GM12891 (cell line): ENCODE results near the gene PABPN1.

Experiments
- DNase-seq: peaks from one replicate; pipeline ENCODE4 v3.0.0; 2011; ENCODE audit warnings: low spot score; ENCODE audit not compliant: insufficient read length
- FAIRE-seq: peaks from 2 replicates; lab custom pipeline; 2011; peaks lifted over from hg19 to GRCh38; lab: Jason Lieb, UNC
- PAX5 ChIP-seq: IDR thresholded peaks from 2 replicates; pipeline ENCODE4 v1.6.1; 2011; ENCODE audit warnings: low read length, moderate library complexity, mild to moderate bottlenecking; ENCODE audit not compliant: insufficient read depth, severe bottlenecking
- POLR2A ChIP-seq: IDR thresholded peaks from 2 replicates; pipeline ENCODE4 v1.6.1; 2011; ENCODE audit warnings: low read depth, low read length, control low read depth
- POLR2AphosphoS5 ChIP-seq: IDR thresholded peaks from 2 replicates; pipeline ENCODE4 v1.6.1; 2011; ENCODE audit warnings: low read depth, low read length, control low read depth
- POU2F2 ChIP-seq: IDR thresholded peaks from 2 replicates; pipeline ENCODE4 v1.6.1; 2011; ENCODE audit warnings: low read depth, mild to moderate bottlenecking, control low read depth, low read length, moderate library complexity
- SPI1 ChIP-seq: IDR thresholded peaks from 2 replicates; pipeline ENCODE4 v1.6.1; 2011; ENCODE audit warnings: low read depth, low read length, control low read depth
- TAF1 ChIP-seq: IDR thresholded peaks from 2 replicates; pipeline ENCODE4 v1.6.1; 2011; ENCODE audit warnings: low read depth, low read length, control low read depth

The PABPN1 gene

GRCh38 chr14:23365732-23366425, 44.6 kb downstream of the PABPN1 start:
- DNase-seq (no peak), FAIRE-seq (no peak)
- TF ChIP-seq PAX5 (no peak), POU2F2 (no peak), SPI1 (no peak), POLR2A (no peak), TAF1 (no peak), POLR2AphosphoS5 (no peak)

GRCh38 chr14:23366426-23366921, 45.2 kb downstream of the PABPN1 start:
- no peak for TF ChIP-seq POLR2AphosphoS5
- no peak for FAIRE-seq
- no peak for DNase-seq

GRCh38 chr14:23370221-23370620, 49.0 kb downstream of the PABPN1 start:
- no peak for DNase-seq
- TF ChIP-seq POLR2A (no peak), POU2F2 (no peak), POLR2AphosphoS5 (no peak), TAF1 (no peak), PAX5 (no peak), SPI1 (no peak)
- no peak for FAIRE-seq

- TF ChIP-seq TAF1 (no peak), SPI1 (no peak), POLR2AphosphoS5 (no peak), PAX5 (no peak), POU2F2 (no peak), POLR2A (no peak)
- DNase-seq (no peak), FAIRE-seq (no peak)
Measured at GRCh38 chr14:23371865-23372264, 50.6 kb downstream of the PABPN1 start.

- TF ChIP-seq PAX5 (no peak), SPI1 (no peak), POLR2AphosphoS5 (no peak), TAF1 (no peak), POLR2A (no peak), POU2F2 (no peak)
- FAIRE-seq = no peak
- DNase-seq = no peak
Measured at GRCh38 chr14:23372509-23372908, 51.3 kb downstream of the PABPN1 start, which contains the start of gene IL25. Gene IL25, plus strand, starts transcription at chr14:23372809.

GRCh38 chr14:23373041-23373440, 51.8 kb downstream of the PABPN1 start:
- TF ChIP-seq POLR2A (no peak), TAF1 (no peak), PAX5 (no peak), POU2F2 (no peak), POLR2AphosphoS5 (no peak), SPI1 (no peak)
- FAIRE-seq (no peak), DNase-seq (no peak)
